HG02642 (cell line): ENCODE results near the gene CKM.

Experiments used
- ATAC-seq: cut with Tn5 transposase; IDR thresholded peaks from one replicate; pipeline ENCODE4 v1.9.1; 2021; ENCODE audit warnings: mild to moderate bottlenecking; ENCODE audit not compliant: unreplicated experiment, poor library complexity

Gene CKM

GRCh38 chr19:45258862-45259261, 63.8 kb downstream of the CKM start:
- no peak for ATAC-seq

DNA sequence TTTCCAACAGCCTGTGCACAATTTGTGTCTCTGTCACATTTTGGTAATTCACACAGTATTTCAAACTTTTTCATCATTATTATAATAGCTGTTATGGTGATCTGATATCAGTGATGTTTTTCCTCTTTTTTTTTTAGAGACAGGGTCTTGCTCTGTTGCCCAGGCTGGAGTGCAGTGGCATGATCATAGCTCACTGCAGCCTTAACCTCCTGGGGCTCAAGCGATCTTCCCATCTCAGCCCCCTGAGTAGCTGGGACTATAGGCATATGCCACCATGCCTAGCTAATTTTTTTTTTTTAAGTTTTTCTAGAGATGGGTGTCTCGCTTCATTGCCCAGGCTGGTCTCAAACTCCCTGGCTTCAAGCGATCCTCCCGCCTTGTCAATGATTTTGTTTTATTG, 65.8 kb downstream of the CKM start:
- no peak for ATAC-seq
